Keratinocyte (primary cell): ENCODE data around the gene FMN2.

Source experiments
- CTCF ChIP-seq, 3 experiments: IDR thresholded peaks in 1 of 3; conservative IDR thresholded peaks in 1 of 3; optimal IDR thresholded peaks in 1 of 3; 2 replicates in 2 of 3; 3 replicates in 1 of 3; pipeline versions ENCODE3 to v1.5.1; 2011; ENCODE audit warnings: low read length in 3 of 3, mild to moderate bottlenecking in 3 of 3, moderate library complexity in 2 of 3, control low read depth in 1 of 3, inconsistent platforms in 1 of 3; ENCODE audit not compliant: insufficient read depth in 2 of 3; ENCODE audit errors: extremely low read depth in 1 of 3
- EZH2 ChIP-seq: IDR thresholded peaks from one replicate; pipeline ENCODE4 v1.6.1; 2012; ENCODE audit warnings: inconsistent platforms, mild to moderate bottlenecking, low read length, moderate library complexity

GRCh38 chr1:240445369-240445768 is 353.7 kb downstream of the FMN2 start:
- no peak for TF ChIP-seq CTCF (optimal IDR thresholded peaks at IDR 0.05 in 1 of 3, IDR thresholded peaks at IDR 0.05 in 1 of 3, conservative IDR thresholded peaks at IDR 0.05 in 1 of 3; ENCODE audit: extremely low read depth in 1 of 3, insufficient read depth in 2 of 3, low read length in 3 of 3)
- TF ChIP-seq EZH2, result no peak
